Measurements from ENCODE around the gene NRTN.

NRTN gene

GRCh38 chr19:5806905-5807304, 2.0 kb downstream of the NRTN start:
- DNase-seq (ENCODE audit: low read depth): no peak

DNA sequence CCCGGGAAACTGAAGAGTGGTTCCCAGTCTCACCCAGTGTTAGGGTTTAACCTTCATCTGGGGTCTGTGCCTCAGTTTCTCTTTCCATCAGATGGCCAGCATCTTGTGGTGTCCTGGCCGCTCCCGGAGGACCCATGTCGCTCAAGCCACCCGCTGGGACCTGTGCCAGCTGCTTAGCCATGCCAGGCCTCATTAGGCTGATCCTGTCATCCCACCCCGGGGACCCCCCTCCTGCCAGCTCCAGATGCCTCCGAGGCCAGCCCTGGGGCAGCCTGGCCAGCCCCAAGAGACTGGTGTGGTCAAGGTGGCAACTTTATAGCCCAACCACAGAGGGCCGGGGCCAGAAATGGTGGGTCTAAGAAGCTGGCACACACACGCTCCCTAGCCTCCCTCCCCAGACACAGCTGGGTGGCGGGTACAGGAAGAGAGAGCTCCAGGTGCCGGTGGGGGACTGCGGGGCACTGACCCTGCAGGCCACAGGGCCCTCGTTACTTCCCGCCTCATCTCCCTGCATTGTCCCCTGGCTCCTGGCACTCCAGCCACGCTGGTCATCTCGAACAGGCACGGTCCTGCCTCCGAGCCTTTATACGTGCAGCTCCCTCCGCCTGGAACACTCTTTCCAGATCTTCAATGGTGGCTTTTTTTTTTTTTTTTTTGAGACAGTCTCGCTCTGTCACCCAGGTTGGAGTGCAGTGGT, 3.4 kb downstream of the NRTN start:
- no peak for DNase-seq (ENCODE audit: low read depth)
- no peak overlapping the region for H3K4me3 ChIP-seq (ENCODE audit: low read depth, low read length)
- TF ChIP-seq CTCF (IDR thresholded peaks at IDR 0.05; ENCODE audit: control insufficient read depth, extremely low read depth, insufficient read depth): no peak

More at GRCh38 chr19:5806905-5807304, 2.0 kb downstream of the NRTN start:
- no peak for TF ChIP-seq CTCF (IDR thresholded peaks at IDR 0.05; ENCODE audit: control insufficient read depth, extremely low read depth, insufficient read depth)
- H3K4me3 ChIP-seq (ENCODE audit: low read depth, low read length): no peak overlapping the region

- H3K4me3 ChIP-seq (ENCODE audit: low read depth, low read length): no peak overlapping the region
- no peak for TF ChIP-seq CTCF (IDR thresholded peaks at IDR 0.05; ENCODE audit: control insufficient read depth, extremely low read depth, insufficient read depth)
- DNase-seq (ENCODE audit: low read depth): no peak
Measured at GRCh38 chr19:5809053-5809452, 4.2 kb downstream of the NRTN start.

DNA sequence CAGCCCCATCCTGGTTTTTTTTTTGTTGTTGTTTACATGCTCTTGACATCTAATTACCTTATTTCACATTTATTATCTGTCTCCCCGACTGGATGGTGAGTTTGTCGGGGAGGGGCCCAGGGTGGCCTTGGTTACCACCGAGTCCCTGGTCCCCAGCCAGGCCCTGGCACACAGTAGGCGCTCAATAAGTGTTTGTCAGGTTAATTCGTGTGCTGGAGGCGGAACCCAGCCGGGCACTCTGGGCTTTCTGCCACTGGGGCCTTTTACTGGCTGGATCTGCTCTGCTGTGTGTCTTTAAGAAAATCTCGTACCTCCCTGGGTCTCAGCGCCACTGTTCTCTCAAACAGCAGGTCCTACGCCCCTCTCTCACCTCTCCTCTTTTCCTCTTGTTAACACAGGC, 4.6 kb downstream of the NRTN start:
- no peak for DNase-seq (ENCODE audit: low read depth)
- no peak for TF ChIP-seq CTCF (IDR thresholded peaks at IDR 0.05; ENCODE audit: control insufficient read depth, extremely low read depth, insufficient read depth)
- no peak overlapping the region for H3K4me3 ChIP-seq (ENCODE audit: low read depth, low read length)

- no peak overlapping the region for H3K4me3 ChIP-seq (ENCODE audit: low read depth, low read length)
- TF ChIP-seq CTCF (IDR thresholded peaks at IDR 0.05; ENCODE audit: control insufficient read depth, extremely low read depth, insufficient read depth): no peak
- DNase-seq (ENCODE audit: low read depth): no peak
Measured at GRCh38 chr19:5811117-5811516, 6.2 kb downstream of the NRTN start.

DNA sequence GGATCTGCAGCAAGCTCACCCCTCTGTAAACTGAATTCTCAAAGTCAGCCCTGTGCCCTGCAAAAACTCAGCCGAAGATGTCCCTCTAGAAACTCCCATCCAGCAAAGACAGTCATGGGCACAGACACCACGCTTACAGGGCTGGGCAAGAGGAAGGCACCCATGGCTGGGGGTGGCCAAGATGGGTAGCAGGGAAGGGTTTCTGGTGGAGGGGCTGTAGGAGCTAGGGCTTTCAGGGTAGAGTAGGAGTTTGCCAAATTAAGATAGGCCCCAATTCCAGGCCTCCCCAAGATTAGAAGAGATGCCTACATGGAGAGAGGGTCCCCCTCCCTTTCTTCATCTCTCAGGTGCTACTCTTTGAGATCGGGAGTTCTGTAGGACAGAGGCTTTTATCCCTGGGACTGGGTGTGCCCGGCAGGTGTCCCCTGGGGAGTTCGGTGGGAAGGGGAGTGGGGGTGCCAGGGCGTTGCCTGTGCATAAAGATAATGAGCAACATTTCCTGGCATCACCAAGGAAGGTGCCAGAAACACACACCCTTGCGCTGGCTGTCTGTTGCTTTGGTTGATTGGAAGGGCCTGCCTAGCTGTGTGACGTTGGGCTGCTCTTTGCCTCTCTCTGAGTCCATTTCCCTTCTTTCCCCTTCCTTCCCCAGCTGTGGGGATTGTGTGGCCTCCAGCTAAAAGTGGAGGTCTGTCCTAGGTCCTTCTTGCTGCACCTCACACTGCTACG, 9.4 kb downstream of the NRTN start:
- H3K4me3 ChIP-seq (ENCODE audit: low read depth, low read length): no peak overlapping the region
- no peak for TF ChIP-seq CTCF (IDR thresholded peaks at IDR 0.05; ENCODE audit: control insufficient read depth, extremely low read depth, insufficient read depth)
- no peak for DNase-seq (ENCODE audit: low read depth)
